Ammon's horn (tissue), 1 donor: ENCODE measurements around the gene PNLIPRP3.

Source experiments
- DNase-seq: peaks from one replicate; pipeline ENCODE4 v3.0.0-alpha.2; 2016; ENCODE audit warnings: low spot score

Gene PNLIPRP3

DNA sequence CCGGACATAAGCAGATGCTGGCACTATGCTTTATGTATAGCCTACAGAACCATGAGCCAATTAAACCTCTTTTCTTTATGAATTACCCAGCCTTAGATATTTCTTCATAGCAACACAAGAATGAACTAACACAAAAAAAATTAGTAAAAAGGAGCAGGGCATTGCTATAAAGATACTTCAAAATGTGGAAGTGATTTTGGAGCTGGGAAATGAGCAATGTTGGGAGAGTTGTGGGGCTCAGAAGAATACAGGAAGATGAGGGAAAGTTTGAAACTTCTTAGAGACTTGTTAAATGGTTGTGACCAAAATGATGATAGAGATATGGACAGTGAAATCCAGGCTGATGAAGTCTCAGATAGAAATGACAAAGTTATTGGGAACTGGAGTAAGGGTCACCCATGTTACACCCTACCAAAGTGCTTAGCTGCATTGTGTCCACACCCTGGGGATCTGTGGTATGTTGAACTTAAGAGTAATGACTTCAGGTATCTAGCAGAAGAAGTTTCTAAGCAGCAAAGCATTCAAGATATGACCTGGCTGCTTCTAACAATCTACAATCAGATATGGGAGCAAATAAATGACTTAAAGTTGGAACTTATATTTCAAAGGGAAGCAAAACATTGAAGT lies 24.2 kb downstream of the PNLIPRP3 start:
- DNase-seq = no peak

DNA sequence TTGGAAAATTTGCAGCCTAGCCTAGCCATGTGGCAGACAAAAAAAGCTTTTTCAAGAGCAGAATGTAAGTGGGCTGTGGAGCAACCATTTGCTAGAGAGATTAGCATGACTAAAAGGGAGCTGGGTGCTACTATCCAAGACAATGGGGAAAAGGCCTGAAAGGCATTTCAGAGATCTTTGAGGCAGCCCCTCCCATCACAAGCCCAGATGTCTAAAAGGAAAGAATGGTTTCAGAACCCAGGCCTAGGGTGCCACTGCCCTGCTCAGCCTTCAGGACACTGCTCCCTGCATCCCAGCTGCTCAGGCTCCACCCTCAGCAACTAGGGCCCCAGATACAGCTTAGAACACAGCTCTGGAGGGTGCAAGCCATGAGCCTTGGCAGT lies 24.7 kb downstream of the PNLIPRP3 start:
- DNase-seq = no peak

DNA sequence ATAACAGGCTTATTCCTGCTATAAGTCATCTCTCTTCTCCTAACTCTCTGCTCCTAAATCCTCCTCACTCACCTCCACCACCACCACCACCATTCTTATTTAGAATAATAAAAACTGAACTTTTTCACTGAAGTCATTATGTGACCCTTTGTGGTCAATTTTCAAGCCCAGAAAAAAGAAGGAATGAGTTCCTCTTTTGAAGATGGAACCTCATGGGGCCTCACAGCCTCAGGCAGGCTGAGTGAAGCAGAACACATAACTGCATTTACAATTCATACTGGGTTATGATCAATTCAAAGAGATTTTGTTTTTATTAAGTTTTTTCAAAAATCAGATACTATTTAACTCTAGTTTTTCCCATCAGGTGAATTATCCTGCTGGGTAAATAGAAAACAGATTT lies 29.8 kb downstream of the PNLIPRP3 start:
- no peak for DNase-seq

DNA sequence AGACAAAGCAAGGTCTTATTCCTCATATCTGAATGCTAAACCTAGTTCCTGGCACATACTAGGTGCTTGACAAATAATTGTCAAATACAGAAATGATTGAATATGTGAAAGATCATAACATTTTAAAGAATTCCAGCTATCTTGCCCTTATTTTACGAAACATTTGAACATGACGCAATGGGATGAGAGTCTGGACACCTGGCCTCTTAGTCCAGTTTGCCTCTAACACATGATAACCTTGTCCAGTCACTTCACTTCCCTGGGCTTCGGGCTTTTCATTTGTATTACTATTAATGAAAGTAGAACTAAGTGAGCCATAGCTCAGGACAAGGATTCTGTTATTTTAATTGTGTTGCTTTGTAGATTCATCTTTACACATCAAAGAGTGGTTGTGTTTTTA lies 32.6 kb downstream of the PNLIPRP3 start:
- no peak for DNase-seq

DNA sequence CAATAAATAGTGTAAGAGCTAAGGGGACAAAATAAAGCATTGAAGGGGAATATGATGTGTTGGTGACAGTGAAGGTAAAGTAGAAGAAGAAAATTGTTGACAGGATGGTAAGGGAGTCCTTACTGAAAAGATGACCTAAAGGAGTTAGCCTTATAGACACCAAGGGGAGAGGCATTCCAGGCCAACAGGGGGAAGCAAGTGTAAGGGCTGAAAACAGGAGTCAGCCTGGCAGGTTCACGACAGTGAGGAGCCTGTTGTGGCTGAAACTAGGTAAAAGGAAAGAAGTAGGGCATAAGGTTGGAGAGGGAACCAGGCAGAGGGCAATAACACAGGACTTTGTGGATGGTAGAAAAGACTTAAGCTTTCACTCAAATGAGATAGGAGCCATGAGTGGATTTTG lies 34.0 kb downstream of the PNLIPRP3 start:
- no peak for DNase-seq

DNA sequence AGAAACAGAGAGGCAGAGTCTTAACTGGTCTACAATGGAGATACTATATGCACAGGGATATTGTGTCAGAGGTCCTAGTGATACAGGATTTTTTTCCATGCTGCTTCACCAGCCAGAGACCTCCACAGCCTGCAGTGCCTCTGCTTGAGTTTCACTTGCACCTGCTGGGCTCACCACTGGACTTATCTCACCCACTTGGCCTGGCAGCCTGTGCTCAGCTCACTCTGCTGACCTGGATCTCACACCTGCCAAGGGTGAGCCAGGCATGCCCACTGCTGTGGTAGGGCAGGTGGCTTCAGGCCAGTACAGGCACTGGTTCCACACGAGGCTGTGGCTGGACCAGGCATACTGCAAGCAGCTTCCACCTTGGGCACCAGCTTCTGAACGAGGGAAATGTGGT lies 36.6 kb downstream of the PNLIPRP3 start:
- no peak for DNase-seq

DNA sequence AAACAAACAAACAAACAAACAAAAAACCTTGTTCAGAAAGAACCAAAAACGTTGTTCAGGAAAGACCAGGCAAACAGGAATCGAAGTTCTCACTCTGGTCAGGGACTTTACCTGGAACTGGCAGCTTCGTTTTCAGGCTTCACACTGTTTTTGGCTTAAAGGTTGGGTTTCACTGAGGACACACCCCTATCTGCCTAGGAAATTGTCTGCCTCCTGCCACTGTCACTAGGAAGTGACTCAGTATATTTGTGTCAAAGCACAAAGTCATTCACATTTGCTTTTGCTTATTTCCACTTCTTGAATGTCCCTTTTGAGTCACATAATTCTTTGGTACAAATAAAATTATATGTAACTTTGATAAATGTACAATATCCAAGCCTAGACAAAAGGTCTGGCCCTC lies 37.9 kb downstream of the PNLIPRP3 start:
- DNase-seq = no peak

DNA sequence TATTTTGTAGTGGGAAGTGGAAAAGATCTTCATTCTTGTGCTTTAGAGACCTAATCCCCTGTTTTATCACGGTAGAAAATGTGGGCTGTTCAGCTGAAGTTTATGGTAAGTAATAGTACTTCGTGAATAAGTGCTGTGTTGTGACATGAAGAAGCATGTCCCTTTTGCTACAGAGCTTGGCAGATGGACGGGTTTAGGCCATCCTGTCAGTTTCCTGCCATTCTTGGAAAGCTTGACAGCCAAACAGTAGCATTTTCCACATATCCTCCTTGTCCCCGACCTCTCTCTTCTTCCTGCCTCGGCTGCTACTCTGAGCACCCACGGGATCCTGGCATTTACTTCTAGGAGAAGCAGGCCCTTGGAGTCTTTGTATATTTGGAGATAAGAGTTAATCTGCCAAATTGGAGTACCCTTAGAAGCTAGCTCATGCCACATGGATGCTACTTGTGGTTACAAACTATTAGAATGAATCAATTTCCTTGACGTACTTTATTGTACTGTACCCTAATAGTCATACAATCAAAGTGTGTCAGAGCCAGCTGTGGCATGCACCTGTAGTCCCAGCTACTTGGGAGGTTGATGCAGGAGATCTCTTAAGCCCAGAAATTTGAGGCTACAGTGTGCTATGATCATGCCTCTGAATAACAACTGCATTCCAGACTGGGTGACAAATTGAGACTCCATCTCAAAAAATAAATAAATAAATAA lies 39.2 kb downstream of the PNLIPRP3 start:
- no peak for DNase-seq

DNA sequence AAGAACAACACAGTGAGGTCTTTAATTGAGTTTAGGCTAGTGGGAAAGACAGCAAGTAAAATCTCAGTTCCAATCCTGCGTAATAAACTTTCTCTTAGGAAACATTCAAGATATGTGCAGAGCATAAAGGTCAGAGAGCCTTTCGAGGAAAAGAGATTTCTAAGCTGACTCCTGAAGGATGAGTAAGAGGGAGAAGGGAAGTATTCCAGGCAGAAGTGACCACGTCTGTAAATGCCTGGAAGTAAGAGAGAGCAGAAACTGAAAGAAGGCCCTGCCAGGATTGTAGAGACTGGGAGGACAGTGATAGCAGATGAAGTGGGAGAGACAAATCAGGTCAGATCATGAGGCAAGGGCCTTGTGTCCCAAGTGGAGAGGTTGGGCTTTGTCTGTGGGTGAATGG lies 41.8 kb downstream of the PNLIPRP3 start:
- no peak for DNase-seq

DNA sequence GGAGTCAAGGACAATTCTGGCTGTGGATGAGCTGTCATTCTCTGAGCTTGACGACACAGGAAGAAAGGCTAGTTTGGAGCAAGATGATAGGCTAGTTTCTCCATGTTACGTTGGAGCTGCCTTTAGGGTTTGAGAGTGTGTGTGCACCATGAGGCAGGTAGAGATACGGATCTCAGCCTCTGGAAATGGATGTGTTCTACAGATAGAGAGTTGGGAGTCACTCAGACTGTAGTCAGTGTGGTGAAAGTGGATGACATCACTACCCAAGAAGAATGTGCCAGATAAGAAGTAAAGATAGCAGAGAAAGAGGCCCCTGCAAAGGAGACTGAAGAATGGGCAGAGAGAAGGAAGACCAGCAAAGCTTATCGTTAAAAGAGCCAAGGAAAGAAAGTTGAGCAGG lies 42.4 kb downstream of the PNLIPRP3 start:
- no peak for DNase-seq

DNA sequence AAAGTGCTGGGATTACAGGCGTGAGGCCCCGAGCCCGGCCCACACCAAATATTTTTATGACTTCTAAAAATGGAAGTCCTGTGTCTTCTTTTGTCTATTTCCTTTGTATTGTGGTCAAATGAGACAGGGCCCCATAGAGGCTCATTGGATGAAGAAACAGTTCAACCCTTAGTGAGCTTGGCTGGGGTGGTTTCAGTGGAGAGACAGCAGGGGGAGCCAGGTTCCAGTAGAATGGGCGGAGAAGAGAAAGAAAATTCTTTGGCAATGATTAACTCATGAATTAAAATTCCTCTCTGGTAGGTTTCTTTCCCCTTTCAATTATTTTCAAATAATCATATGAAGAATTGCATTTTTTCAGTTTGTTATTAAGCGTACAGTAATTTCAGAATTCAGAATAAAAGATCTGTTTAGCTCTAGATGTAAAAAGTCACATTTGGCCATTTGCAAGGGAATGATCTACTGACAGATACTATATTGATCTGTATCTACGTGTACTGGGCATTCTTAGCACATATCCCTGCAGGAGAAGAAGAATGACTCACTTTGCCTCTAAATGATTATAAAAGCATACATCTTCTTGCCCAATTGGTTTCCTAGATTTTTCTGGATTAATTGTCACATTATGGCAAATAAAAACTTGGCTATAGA lies 43.2 kb downstream of the PNLIPRP3 start:
- no peak for DNase-seq

DNA sequence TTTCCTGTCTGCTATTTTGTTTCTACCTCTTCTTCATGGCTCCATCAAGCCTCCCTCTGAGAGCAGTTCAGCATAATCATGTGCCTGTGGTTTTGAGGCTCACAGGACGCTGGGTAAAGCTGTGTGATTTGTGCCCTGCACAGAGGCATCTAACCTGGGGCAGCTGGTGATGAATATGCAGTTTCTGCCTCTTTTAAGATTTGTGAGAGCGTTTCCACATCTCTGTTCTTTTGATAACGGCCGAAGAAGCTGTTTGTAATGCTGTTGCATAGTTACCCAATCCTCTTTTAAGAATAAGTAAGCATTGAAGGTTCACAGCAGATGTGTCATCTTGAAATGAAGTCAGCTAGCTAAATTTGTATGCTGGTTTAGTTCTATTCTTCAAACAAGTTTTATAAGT lies 45.2 kb downstream of the PNLIPRP3 start:
- no peak for DNase-seq

DNA sequence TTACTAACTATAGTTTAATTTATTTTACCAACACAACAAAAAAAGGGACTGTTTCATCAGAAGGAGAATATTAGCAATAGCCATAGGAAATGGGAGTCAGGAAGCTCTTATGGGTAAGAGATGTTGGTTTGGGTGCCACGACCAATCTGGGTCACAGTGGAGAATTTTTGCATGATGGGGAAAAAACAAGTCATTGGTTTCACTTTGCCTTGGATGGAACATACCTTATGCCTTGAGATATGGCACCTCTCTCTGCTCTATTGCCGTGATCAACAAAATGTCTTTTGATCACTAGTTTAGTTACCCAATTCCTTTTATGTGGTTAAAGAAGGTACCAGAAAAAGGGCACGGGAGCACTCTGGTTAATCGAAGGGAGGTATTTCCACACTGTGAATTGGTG lies 48.2 kb downstream of the PNLIPRP3 start:
- DNase-seq = no peak

DNA sequence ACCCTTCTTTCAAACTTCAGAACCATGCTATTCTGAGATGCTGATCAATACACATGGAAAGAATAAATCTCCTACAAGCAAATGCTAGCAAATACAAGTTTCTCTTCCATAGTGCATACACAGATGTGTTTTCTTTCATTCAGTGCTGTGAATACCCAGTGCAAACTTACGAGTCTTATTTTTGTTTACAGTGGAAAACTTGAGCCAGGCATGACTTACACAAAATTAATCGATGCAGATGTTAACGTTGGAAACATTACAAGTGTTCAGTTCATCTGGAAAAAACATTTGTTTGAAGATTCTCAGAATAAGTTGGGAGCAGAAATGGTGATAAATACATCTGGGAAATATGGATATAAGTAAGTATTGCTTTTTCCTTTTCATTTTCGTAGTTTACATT lies 48.8 kb downstream of the PNLIPRP3 start:
- no peak for DNase-seq

DNA sequence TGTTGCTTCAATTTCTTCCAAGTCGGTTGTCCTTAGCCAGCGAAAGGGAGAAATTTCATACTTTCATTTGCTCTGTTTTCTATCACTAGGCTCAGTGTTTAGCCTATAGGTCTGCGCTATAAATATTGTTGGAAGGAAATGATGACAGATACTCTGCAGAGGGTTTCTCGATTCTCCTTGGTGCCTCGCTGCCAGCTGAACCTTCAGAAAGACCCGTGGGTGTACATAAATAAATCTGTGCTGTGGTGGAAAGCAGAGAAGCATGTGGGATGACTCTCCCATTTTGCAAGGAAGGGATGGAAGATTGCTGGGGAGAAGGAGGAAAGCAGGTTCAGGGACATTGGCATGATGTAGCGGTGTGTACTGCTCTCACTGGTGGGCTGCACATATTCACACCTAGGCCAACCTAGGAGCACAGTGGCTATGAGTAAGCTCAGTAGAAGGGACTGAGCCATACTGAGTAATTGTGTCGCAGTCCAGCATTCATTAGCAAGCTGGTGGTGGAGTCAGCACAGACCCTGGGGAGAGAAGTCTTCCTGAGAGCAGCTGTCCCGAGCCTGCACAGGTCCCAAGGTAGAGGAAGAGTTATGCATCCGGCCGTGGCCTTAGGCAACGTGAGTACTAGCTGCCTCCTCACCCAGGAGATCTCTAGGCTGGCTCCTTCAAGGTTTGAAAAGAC lies 50.5 kb downstream of the PNLIPRP3 start:
- peak; percentile 12 for DNase-seq

DNA sequence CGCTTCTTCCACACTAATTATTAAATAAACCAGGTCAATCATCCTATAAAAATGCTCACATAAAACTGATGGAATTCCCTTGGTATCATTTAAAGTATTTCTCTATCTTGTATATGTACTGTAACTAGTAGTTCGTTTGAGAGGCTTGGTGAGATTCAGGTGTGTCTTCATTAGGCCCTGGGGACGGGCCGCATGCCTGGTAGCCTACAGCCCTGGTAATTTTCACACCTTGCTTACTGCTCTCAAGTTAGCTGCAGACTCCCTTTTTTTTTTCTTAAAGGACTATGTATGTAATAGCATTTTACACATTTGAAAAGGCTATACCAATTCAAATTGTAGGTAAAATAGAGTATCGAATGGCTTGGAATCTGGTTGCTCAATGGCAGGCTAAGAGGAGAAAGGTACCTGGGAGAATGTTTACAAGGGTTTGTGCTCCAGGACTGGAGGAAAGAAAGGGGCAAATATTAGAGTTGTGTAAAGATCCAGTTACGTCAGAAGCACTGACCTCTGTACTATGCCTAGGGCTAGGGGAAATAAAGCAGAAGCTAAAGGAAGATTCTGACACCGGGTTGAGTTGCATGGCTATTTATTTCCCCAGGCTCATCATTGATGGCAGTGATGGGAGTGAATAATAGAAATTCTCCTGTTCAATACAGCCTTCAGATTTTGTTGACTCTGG lies 59.3 kb downstream of the PNLIPRP3 start:
- DNase-seq = no peak

DNA sequence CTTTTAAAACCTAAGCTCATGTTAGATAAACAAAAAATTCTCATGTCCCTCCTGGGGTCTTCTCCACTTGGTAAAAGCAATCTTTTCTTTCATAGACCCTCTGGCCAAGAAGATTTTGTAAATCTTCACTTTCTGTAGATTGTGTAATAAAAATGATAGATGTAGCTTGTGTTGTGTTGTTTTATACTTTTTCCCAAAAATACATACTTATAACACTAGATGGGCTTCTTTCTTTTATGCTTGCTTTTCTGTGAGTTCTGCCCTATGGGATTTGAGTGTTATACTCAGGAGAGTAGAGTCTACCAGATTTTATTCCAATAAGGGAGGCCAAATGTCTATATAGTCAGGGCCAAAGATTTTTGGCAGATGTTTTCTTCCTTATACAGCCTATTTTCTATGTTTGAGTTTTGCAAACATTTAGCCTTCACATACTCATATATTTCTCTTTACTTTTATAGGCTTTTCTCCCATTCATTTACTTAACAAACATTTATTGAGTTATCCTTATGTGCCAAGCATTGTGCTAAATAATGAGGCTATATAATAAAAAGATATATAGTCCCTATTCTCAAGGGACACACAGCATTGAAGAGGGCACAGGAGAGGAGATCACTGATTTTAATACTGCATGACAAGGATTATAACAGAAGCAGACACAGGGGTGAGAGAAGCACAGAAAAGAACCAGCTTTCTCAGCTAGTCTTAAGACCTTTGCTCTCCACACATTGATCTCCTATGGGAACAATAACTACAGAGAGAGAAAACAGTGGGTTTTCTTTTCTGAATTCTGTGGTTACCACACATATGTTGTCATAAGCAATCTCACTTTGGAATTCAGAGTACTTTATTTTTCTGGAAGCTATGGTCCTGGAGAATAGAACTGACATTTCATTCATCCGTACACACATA lies 60.1 kb downstream of the PNLIPRP3 start:
- DNase-seq = no peak

DNA sequence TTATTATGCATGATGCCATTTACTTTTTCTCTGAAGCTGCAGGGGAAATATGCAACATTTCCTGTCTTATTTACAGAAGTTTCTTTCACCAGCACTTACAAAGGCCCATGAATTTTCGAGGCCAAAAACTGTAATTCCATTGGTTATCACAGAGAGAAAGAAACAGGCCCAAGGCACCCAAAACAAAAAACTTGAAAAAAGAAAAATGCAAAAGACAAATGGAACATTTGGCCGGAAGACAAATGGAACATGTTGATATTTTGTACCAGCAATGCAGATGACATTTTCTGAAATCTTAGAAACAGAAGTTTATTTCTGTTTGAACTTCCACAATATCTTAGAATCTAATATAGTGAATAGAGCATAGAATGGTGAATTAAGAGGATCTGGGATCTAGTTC lies 61.8 kb downstream of the PNLIPRP3 start:
- no peak for DNase-seq

DNA sequence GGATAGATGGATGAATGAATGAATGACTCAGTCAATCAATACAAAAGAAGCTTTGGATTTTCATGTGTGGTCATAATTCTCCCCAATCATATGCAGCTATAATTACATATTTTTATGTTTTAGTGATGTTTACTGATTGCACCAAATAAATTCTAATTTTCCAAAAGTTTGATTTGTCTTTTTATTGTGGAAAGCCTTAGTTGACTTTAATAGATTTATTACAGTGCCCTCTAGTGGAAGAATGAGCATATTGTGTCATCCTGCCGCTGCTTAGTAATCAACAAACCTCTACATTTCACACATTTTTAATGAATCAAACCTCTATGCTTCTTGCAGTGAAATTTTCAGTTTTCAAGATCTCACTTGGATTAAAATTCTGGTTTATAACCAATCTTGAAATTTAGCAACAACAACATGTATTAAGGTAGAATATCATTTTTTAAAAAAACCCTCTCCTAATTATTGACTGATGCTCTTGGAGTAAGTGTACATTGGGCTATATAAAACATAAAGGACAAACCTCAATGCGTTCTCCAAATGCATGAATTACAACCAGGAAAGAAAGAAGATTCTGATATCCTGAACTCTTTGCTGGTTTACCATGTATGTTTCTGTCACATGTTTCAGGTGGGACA lies 62.5 kb downstream of the PNLIPRP3 start:
- DNase-seq = peak; percentile 7

DNA sequence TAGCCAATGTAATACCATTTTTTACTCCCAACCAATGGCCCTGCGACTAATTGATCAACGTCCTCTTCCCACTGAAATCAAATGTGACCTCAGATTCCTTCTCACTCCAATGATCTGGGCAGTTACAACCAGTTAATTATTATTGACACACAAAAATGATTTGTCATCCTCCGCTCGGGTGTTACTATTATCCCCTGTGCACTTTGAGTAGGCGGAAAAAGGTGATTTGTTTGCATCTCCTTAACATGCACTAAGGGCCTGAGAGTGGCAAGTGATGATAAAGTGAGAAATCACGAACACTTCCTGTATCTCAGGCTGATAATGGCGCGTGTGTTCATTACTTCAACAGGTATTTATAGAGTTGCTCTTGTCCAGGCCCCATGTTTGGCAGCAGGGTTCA lies 77.1 kb downstream of the PNLIPRP3 start:
- DNase-seq = no peak

DNA sequence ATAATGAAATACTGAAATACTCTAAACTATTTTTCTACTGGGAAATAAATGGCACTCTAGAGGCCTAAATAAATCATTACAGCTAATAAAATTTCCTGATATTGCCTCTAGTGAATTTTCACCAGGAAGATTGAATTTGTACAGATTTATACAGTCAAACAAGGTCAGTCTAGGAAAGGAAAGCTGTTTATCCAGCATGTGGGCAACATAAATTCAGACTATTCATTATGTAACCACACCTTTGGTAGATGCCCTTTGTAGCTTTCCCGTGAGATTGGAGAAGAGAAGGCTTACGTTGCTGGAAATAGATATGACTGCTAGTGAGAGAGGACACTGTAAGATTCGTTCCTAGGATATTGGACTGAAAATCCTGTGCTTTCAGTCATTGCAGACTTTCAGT lies 82.9 kb downstream of the PNLIPRP3 start:
- DNase-seq = no peak
